HUDEP-2 (cell line): ENCODE data around the gene PABPC4L.
"Not testable (repeated sequence)": the region's sequence is repeated elsewhere in the genome, so short reads cannot be mapped to it uniquely, and the experiment has no call there.

Experiments
- DNase-seq, 76 experiments: peaks; one replicate each; lab custom pipeline; 2025; ENCODE audit not compliant: unreplicated experiment in 76 of 76; lab: John Stamatoyannopoulos, UW

Gene PABPC4L

DNA sequence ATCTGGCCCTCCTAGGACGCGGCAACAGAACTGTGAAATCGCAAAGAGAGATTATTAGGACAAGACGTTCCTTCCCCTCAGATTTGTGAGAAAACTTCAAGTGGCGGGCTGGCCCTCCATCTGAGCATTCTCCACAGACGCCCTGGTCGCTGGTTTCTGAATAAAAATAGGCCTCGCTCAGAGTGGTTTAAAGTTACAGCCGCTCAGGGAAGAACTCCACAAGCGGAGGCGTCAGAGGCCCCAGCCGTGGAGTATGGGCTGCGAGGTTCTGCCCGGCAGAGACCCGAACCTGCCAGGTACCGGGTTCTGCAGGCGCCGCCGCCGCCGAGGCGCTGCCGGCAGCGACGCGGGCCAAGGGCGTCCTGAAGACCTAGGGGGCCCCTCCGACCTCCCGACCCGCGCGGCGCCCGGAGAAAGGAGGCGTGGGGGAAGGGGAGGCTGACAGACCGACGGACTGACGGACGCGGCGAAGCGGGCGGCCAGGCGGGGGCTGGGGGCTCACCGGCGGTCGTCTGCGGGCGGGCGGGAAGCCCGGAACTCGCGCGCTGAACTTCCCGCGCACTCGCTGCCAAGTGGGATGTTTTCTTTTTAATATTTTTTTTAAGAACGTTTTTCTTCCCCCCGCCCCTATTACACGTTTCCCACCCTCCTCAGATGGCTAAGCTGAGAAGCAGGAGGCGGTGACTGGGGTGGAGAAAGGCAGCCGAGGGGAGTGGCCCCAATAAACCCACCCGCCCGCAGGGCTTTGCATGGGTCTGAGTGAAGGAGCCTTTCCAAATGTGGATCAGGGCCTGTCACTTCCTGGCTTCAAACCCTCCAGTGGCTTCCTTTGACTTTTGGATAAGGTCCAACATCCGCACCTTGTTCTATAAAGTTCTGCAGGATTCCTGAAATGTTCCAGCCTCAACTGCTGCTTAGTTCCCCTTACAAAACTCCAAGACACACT lies at the start of gene PABPC4L:
PABPC4L (minus strand) TSS at position 574 of the 946 bp plus-strand sequence. CDS start 770 bp downstream, outside the sequence.
- DNase-seq, result no peak

GRCh38 chr4:134251322-134251721 lies 49.7 kb upstream of the PABPC4L start:
- no peak for DNase-seq

- no peak for DNase-seq
Observed at GRCh38 chr4:134243742-134244713, 42.4 kb upstream of the PABPC4L start.

DNA sequence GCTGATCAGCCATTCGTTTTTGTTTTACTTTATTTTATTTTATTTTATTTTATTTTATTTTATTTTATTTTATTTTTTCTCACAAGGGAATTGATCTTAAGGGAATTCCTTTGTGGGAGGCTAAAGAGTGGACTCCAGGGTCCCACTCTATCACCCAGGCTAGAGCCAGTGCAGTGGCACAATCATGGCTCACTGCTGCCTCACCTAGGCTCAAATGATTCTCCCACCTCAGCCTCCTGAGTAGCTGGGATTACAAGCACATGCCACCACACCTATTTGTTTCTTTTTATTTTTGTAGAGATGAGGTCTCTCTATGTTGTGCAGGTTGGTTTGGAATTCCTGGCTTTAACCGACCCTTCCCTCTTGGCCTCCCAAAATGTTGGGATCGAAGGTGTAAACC lies 17.5 kb upstream of the PABPC4L start:
- no peak for DNase-seq

DNA sequence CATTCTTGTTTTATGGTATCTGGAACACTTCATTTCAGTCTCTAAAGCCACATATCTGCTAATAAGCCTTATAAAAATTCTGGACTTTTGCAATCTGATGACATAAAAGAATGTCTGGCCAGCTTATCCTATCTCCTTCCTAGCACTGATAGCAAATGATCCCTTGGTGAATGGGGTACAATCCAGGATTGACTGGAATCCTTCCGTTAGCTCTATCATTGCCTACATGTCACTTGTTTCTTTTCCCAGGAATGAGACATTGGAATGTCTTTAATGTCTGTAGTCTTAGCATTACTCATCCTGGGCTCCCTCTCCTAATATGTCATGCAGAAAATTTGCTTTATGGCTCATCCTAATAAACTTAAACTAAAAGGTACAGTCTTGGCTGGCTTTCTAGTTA lies 14.8 kb upstream of the PABPC4L start:
- no peak for DNase-seq

DNA sequence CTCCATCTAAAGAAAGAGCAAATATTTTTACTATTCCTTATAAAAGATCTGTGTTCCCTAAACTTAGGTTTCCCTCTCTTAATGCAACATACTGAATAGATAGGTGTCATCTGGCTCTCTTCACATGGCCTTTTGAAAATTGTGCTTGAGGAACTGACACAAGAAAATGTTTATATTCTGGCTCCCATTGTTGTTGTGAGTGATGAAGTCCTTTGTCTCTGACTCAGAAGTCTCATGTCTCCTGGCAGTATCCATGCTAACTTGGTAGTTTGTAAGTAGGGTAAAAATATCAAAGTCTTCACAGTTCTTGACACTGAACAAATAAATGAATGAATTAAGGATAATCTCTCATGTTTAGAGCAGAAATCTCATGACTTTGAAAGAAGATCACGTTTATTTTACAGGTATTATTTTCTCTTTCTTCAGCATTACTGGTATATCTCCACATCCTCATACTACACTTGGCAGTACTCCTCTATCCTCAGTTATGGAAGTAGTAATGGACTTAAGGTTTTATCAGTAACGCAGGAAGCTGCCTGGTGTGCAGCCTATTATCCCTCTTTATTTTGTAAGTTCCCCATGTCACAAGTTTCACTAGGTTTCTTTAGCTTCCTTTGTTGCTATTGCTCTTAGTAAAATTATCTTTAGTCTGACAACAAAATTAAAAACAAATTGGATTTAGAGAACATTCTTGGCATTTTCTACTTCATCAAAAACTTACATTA lies 14.2 kb upstream of the PABPC4L start:
- no peak for DNase-seq

DNA sequence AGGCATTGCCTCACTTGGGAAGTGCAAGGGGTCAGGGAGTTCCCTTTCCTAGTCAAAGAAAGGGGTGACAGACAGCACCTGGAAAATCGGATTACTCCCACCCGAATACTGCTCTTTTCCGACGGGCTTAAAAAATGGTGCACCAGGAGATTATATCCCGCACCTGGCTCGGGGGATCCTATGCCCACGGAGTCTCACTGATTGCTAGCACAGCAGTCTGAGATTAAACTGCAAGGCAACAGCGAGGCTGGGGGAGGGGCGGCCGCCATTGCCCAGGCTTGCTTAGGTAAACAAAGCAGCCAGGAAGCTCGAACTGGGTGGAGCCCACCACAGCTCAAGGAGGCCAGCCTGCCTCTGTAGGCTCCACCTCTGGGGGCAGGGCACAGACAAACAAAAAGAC lies 6.4 kb upstream of the PABPC4L start:
- not testable (repeated sequence) for DNase-seq

DNA sequence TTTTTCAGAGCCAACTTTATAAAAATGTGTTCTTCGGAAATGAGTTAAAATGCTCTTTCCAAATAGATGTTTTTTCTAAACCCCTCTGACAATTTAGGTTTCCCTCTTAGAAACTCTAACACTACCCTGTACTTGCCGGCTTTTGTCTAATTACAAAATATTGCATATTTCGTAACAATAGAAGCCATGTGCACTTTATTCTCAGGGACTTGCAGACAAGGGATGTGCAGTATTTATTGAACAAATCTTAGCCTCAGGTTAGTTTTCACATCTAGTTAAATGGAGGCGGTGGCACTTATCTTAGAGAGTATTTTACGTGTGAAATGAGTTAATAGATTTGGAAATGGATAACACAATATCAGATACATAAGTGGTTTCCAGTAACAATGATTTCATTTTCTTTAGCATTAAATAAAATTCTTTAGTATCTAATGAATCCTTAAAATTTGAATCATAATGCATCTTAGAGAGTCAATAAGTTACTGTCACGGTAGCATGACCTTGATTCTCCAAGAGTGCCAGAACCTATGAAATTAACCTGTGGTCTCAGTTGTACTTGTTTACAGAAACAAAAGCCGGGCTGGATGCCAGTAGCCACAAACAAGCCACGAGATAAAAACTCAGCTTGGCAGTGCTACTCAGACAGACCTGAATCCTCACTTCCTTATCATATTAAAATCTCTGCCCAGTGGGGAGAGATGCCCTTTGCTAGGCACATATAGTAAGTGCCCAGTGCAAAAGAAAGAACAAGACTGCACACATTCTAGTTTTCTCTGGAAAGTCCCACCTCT lies 772 bp upstream of the PABPC4L start:
- no peak for DNase-seq

DNA sequence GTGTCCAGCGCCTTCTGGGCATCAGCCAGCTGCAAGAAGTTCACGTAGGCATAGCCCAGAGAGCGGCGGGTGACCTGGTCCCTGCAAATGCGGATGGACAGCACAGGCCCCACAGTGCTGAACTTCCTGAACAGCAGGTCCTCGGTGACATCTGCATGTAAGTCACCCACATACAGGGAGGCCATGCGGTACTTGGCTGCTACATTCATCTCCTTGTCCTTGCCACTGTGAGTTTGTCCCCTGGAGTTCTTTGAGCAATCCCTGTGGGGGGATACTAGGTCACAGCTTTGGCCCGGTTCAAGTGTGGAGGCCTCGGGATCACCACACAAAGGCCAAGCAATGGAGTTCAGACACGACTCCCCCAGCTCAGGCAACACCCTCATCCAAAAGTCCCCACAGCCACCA lies 776 bp downstream of the PABPC4L start:
- DNase-seq, result no peak

- DNase-seq, result no peak
Observed at GRCh38 chr4:134189949-134190348, 11.6 kb downstream of the PABPC4L start.

GRCh38 chr4:134189480-134189879 lies 12.1 kb downstream of the PABPC4L start:
- no peak for DNase-seq

- no peak for DNase-seq
Observed at GRCh38 chr4:134178706-134179105, 22.9 kb downstream of the PABPC4L start.

- DNase-seq, result no peak
Observed at GRCh38 chr4:134174271-134174670, 27.3 kb downstream of the PABPC4L start.

DNA sequence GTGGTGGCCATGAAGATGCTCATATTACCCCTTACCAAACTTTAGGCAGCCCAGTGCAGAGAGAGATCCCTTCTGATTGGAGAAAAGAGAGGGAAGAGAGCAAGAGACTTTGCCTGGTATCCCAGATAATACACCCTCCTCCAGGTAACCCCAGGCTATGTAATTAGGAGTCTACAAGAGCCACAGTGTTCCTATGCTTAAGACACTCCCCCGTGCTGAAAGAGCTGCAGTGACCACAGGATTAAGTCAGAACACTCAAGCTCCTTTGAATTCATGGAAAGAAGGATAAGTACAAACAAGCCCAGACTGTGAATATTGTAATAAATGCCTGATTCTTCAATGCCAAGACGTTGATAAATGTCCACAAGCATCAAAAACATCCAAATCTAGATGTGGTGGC lies 41.4 kb downstream of the PABPC4L start:
- no peak for DNase-seq

GRCh38 chr4:134154097-134154496 lies 47.5 kb downstream of the PABPC4L start:
- no peak for DNase-seq

GRCh38 chr4:134147941-134148340 lies 53.6 kb downstream of the PABPC4L start:
- DNase-seq, result no peak
